ENCODE data around the gene GTF2F1. TPM values are rescaled to one million over a fixed set of nuclear protein-coding genes. Genes with fewer than 3 reads are reported as not detected.
"Not testable (repeated sequence)": the region's sequence is repeated elsewhere in the genome, so short reads cannot be mapped to it uniquely, and the experiment has no call there.

The GTF2F1 gene
- total RNA-seq, 1 experiment from 2014 or later = 67.2 TPM

DNA sequence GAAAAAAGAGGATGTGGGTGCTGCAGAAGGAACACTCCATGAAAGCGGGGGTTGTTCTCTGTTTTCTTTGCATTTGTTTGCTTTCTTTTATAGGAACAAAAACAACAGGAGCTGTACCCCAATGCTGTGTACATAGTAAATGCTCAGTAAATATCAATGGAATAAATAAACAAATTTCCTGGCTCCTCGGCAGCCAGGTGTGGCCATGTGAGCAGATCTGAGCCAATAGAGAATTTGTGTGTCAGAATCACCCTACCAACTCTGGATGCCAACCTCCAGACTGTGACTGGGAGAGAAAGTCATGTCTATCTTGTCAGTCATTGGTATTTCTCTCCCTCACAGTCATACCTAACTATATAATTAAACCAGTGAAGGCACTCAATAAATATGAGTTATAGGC, 42.3 kb downstream of the GTF2F1 start:
- Histone ChIP-seq H2BK15ac (ENCODE audit: low read depth, low read length) (no peak overlapping the region), H2BK5ac (ENCODE audit: insufficient read length, low read length) (no peak overlapping the region), H4K8ac (replicated peaks; ENCODE audit: insufficient read length, low read depth, low read length) (no peak overlapping the region), H3K9ac (ENCODE audit: extremely low read depth, insufficient read length, low read length) (no peak overlapping the region), H2BK120ac (ENCODE audit: low read depth, low read length, poor library complexity, severe bottlenecking) (no peak overlapping the region), H2AFZ (ENCODE audit: low read length) (no peak overlapping the region), H3K23ac (ENCODE audit: insufficient read length, low read depth, low read length) (no peak overlapping the region), H4K5ac (ENCODE audit: insufficient read length, low read depth, low read length) (no peak overlapping the region), H3K4ac (ENCODE audit: low read depth, low read length) (no peak overlapping the region), H3T11ph (ENCODE audit: low read length) (no peak overlapping the region), H3K56ac (ENCODE audit: insufficient read length, low read depth, low read length) (no peak overlapping the region), H4K20me1 (ENCODE audit: control insufficient read depth, insufficient read depth, insufficient read length) (no peaks in the 10 kb centered on the region), H3K14ac (ENCODE audit: insufficient read depth, low read length) (no peak overlapping the region), H4K91ac (ENCODE audit: insufficient read length, low read depth, low read length) (no peak overlapping the region), H3K27ac (ENCODE audit: insufficient read length, low read depth, low read length) (no peak overlapping the region), H2BK12ac (ENCODE audit: insufficient read length, low read depth, low read length) (no peak overlapping the region), H3K79me2 (ENCODE audit: insufficient read depth, low read length) (no peaks in the 10 kb centered on the region), H3K9me3 (ENCODE audit: control insufficient read depth, low read depth, low read length) (no peaks in the 10 kb centered on the region), H3K18ac (ENCODE audit: insufficient read length, low read depth, low read length) (no peak overlapping the region), H3K23me2 (ENCODE audit: insufficient read length, low read depth, low read length, poor library complexity, severe bottlenecking) (no peaks in the 10 kb centered on the region), H3K27me3 (ENCODE audit: insufficient read depth, low read length) (no peaks in the 10 kb centered on the region), H3K4me2 (ENCODE audit: insufficient read depth, insufficient read length, low read length) (no peak overlapping the region), H3K79me1 (ENCODE audit: insufficient read depth, low read depth, low read length, poor library complexity, severe bottlenecking) (no peaks in the 10 kb centered on the region), H2BK20ac (ENCODE audit: low read depth, low read length, poor library complexity, severe bottlenecking) (no peak overlapping the region), H3K4me1 (ENCODE audit: insufficient read depth, low read length) (no peaks in the 10 kb centered on the region), H2AK5ac (ENCODE audit: insufficient read length, low read length) (no peak overlapping the region)
- Mint-ChIP-seq H3K36me3 (ENCODE audit: insufficient read depth in 1 of 3, low read depth in 3 of 3) (no peaks in the 10 kb centered on the region), H3K4me3 (no peak overlapping the region), H3K27ac (no peak overlapping the region), H3K9me3 (peaks cover 5 to 36% of the 10 kb centered on the region in 2 experiments; a peak in 3 of 5 replicates), H3K4me1 (no peaks in the 10 kb centered on the region), H3K27me3 (ENCODE audit: low read depth) (peaks cover 19% of the 10 kb centered on the region)
- no peak for DNase-seq
- TF ChIP-seq CTCF (conservative IDR thresholded peaks at IDR 0.05) = no peak
- WGBS (ENCODE audit: extremely low coverage, insufficient read length, low lambda C conversion rate) = no CpG with 5 or more reads among the region's 2 CpGs

DNA sequence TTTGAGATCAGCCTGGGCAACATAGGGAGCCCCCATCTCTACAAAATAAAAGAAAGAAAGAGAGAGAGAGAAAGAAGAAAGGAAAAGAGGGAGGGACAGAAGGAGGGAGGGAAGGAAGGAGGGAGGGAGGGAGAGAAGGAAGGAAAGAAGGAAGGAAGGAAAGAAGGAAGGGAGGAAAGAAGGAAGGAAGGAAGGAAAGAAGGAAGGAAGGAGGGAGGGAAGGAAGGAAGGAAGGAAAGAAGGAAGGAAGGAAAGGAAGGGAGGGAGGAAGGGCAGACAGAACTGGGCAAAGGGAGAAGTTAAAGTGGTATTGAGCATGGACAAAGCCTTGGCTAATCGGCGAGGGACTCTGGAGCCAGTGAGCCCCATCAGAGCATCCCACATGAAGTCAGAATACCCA, 43.7 kb downstream of the GTF2F1 start:
- H2BK20ac ChIP-seq (ENCODE audit: low read depth, low read length, poor library complexity, severe bottlenecking); H3K9me3 ChIP-seq (ENCODE audit: control insufficient read depth, low read depth, low read length); H3K9ac ChIP-seq (ENCODE audit: extremely low read depth, insufficient read length, low read length); H4K20me1 ChIP-seq (ENCODE audit: control insufficient read depth, insufficient read depth, insufficient read length); H2BK5ac ChIP-seq (ENCODE audit: insufficient read length, low read length); H3K4me1 Mint-ChIP-seq; H3K27ac ChIP-seq (ENCODE audit: insufficient read length, low read depth, low read length); DNase-seq; H3K79me1 ChIP-seq (ENCODE audit: insufficient read depth, low read depth, low read length, poor library complexity, severe bottlenecking); H3K27me3 ChIP-seq (ENCODE audit: insufficient read depth, low read length); H2AFZ ChIP-seq (ENCODE audit: low read length); H3K23ac ChIP-seq (ENCODE audit: insufficient read length, low read depth, low read length); H3K4me2 ChIP-seq (ENCODE audit: insufficient read depth, insufficient read length, low read length); H2BK120ac ChIP-seq (ENCODE audit: low read depth, low read length, poor library complexity, severe bottlenecking); H3K56ac ChIP-seq (ENCODE audit: insufficient read length, low read depth, low read length); H4K5ac ChIP-seq (ENCODE audit: insufficient read length, low read depth, low read length); H3K23me2 ChIP-seq (ENCODE audit: insufficient read length, low read depth, low read length, poor library complexity, severe bottlenecking); H3K4ac ChIP-seq (ENCODE audit: low read depth, low read length); H3K36me3 Mint-ChIP-seq (ENCODE audit: insufficient read depth in 1 of 3, low read depth in 3 of 3); H4K91ac ChIP-seq (ENCODE audit: insufficient read length, low read depth, low read length); H3K79me2 ChIP-seq (ENCODE audit: insufficient read depth, low read length); H3T11ph ChIP-seq (ENCODE audit: low read length); H3K4me3 Mint-ChIP-seq; H3K14ac ChIP-seq (ENCODE audit: insufficient read depth, low read length); H2BK15ac ChIP-seq (ENCODE audit: low read depth, low read length); H2BK12ac ChIP-seq (ENCODE audit: insufficient read length, low read depth, low read length); H3K27ac Mint-ChIP-seq; H4K8ac ChIP-seq (replicated peaks; ENCODE audit: insufficient read length, low read depth, low read length); H3K18ac ChIP-seq (ENCODE audit: insufficient read length, low read depth, low read length); H3K4me1 ChIP-seq (ENCODE audit: insufficient read depth, low read length); H2AK5ac ChIP-seq (ENCODE audit: insufficient read length, low read length): not testable (repeated sequence)
- Mint-ChIP-seq H3K27me3 (ENCODE audit: low read depth) (peaks cover 19% of the 10 kb centered on the region), H3K9me3 (peaks cover 2 to 35% of the 10 kb centered on the region in 2 experiments; a peak in 3 of 5 replicates)
- no CpG with 5 or more reads among the region's 2 CpGs for whole genome bisulfite sequencing (ENCODE audit: extremely low coverage, insufficient read length, low lambda C conversion rate)
